SK-N-SH (cell line): ENCODE data around the gene PITX1. TPM values are rescaled to one million over a fixed set of nuclear protein-coding genes. Genes with fewer than 3 reads are reported as not detected.

Source experiments
- CTCF ChIA-PET: fragments of 300-600, 350-600 bp; formaldehyde crosslinking; extraction: SDS; loops from one replicate; lab custom pipeline; 2021; lab: Yijun Ruan, JAX
- POLR2A ChIA-PET: fragments of 350-600 bp; sonication (Branson Sonifier 250); formaldehyde crosslinking; extraction: SDS; loops from one replicate; lab custom pipeline; 2020; ENCODE audit warnings: antibody characterized with exemption, inconsistent platforms; lab: Yijun Ruan, JAX
- DNase-seq: peaks from one replicate; pipeline ENCODE4 v3.0.0; 2012
- H2AFZ ChIP-seq: fragments of 200-600 bp; sonication (generic); 2 replicates; pipeline ENCODE4 v1.8.1; 2016; ENCODE audit warnings: antibody characterized with exemption, mild to moderate bottlenecking, low read depth
- H3F3A ChIP-seq: fragments of 200-600 bp; sonication (generic); replicated peaks from 2 replicates; pipeline ENCODE3; 2016; ENCODE audit warnings: antibody characterized with exemption, mild to moderate bottlenecking; ENCODE audit not compliant: insufficient read depth
- H3K27ac ChIP-seq, 2 experiments: fragments of 200-500 bp in 1 of 2; fragments of 200-600 bp in 1 of 2; sonication (Bioruptor generic) in 1 of 2; sonication (generic), shearing (Covaris generic) in 1 of 2; 2 replicates each; pipeline versions ENCODE4 v1.5.1 to v1.6.1; 2014 to 2016; ENCODE audit warnings: low read depth in 2 of 2, inconsistent platforms in 1 of 2, low read length in 1 of 2, mild to moderate bottlenecking in 1 of 2, mixed read lengths in 1 of 2
- H3K27me3 ChIP-seq: fragments of 200-600 bp; sonication (generic), shearing (Covaris generic); 2 replicates; pipeline ENCODE4 v1.6.1; 2016; ENCODE audit warnings: mixed run types; ENCODE audit not compliant: insufficient read depth
- H3K36me3 ChIP-seq, 2 experiments: fragments of 200-500 bp in 1 of 2; fragments of 200-600 bp in 1 of 2; sonication (Bioruptor generic) in 1 of 2; sonication (generic) in 1 of 2; replicated peaks in 1 of 2; 2 replicates each; pipeline versions ENCODE3 to v1.5.1; 2014 to 2016; ENCODE audit warnings: low read length in 1 of 2, mild to moderate bottlenecking in 1 of 2; ENCODE audit not compliant: insufficient read depth in 2 of 2, control insufficient read depth in 1 of 2
- H3K4me1 ChIP-seq, 2 experiments: fragments of 200-500 bp in 1 of 2; fragments of 200-600 bp in 1 of 2; sonication (Bioruptor generic) in 1 of 2; sonication (generic), shearing (Covaris generic) in 1 of 2; 2 replicates each; pipeline versions ENCODE4 v1.5.1 to v1.6.1; 2014 to 2016; ENCODE audit warnings: low read depth in 1 of 2, low read length in 1 of 2, mixed run types in 1 of 2; ENCODE audit not compliant: insufficient read depth in 2 of 2, control insufficient read depth in 1 of 2
- H3K4me2 ChIP-seq: fragments of 200-600 bp; sonication (generic), shearing (Covaris generic); 2 replicates; pipeline ENCODE4 v1.6.1; 2017; ENCODE audit warnings: mixed run types
- H3K4me3 ChIP-seq, 2 experiments: fragments of 200-500 bp in 1 of 2; fragments of 200-600 bp in 1 of 2; sonication (Bioruptor generic) in 1 of 2; sonication (generic), shearing (Covaris generic) in 1 of 2; 2 replicates each; pipeline versions ENCODE4 v1.5.1 to v1.8.1; 2014 to 2016; ENCODE audit warnings: low read depth in 2 of 2, inconsistent platforms in 1 of 2, low read length in 1 of 2, mild to moderate bottlenecking in 1 of 2, mixed read lengths in 1 of 2, moderate library complexity in 1 of 2
- H3K79me2 ChIP-seq: fragments of 200-600 bp; sonication (generic); 2 replicates; pipeline ENCODE4 v1.8.1; 2017; ENCODE audit warnings: mild to moderate bottlenecking; ENCODE audit not compliant: insufficient read depth
- H3K9ac ChIP-seq: fragments of 200-600 bp; sonication (generic); 2 replicates; pipeline ENCODE4 v1.6.1; 2017; ENCODE audit warnings: mixed run types
- H3K9me2 ChIP-seq: fragments of 200-600 bp; sonication (generic); 2 replicates; pipeline ENCODE4 v1.6.1; 2017; ENCODE audit warnings: mixed run types
- H3K9me3 ChIP-seq: fragments of 200-600 bp; sonication (generic); 2 replicates; pipeline ENCODE4 v1.6.1; 2017; ENCODE audit warnings: mixed run types, mild to moderate bottlenecking, moderate library complexity
- H4K20me1 ChIP-seq: fragments of 200-600 bp; sonication (generic); 2 replicates; pipeline ENCODE4 v1.6.1; 2017; ENCODE audit warnings: mild to moderate bottlenecking, mixed run types; ENCODE audit not compliant: insufficient read depth
- ELF1 ChIP-seq: IDR thresholded peaks from 2 replicates; pipeline ENCODE4 v1.4.0; 2012
- FOXJ3 ChIP-seq: sonication (generic); formaldehyde crosslinking; IDR thresholded peaks from 2 replicates; pipeline ENCODE4 v1.5.1; 2020; ENCODE audit warnings: mild to moderate bottlenecking, missing genetic modification reagents
- FOXM1 ChIP-seq: IDR thresholded peaks from 2 replicates; pipeline ENCODE4 v1.4.0; 2012; ENCODE audit warnings: low read depth, mild to moderate bottlenecking
- GABPA ChIP-seq: IDR thresholded peaks from 2 replicates; pipeline ENCODE4 v1.4.0; 2012; ENCODE audit warnings: low read depth, mild to moderate bottlenecking
- JUND ChIP-seq: IDR thresholded peaks from 2 replicates; pipeline ENCODE4 v1.4.0; 2012
- MXI1 ChIP-seq: IDR thresholded peaks from 2 replicates; pipeline ENCODE4 v1.6.1; 2012; ENCODE audit warnings: mild to moderate bottlenecking, low read depth, low read length, improper control_type of control experiment
- NRF1 ChIP-seq: IDR thresholded peaks from 2 replicates; pipeline ENCODE4 v1.6.1; 2012; ENCODE audit warnings: low read depth, mild to moderate bottlenecking, low read length
- RAD21 ChIP-seq: IDR thresholded peaks from 2 replicates; pipeline ENCODE4 v1.6.1; 2012; ENCODE audit warnings: mild to moderate bottlenecking, low read length
- RCOR1 ChIP-seq: fragments of 150-350 bp; IDR thresholded peaks from 2 replicates; pipeline ENCODE4 v1.6.1; 2017; ENCODE audit warnings: antibody characterized with exemption, low read length
- RXRA ChIP-seq: IDR thresholded peaks from 2 replicates; pipeline ENCODE4 v1.4.0; 2012; ENCODE audit warnings: low read depth, mild to moderate bottlenecking, borderline replicate concordance
- TCF12 ChIP-seq: IDR thresholded peaks from 2 replicates; pipeline ENCODE4 v1.4.0; 2012
- YY1 ChIP-seq: IDR thresholded peaks from 2 replicates; pipeline ENCODE4 v1.4.0; 2012; ENCODE audit warnings: low read depth, mild to moderate bottlenecking
- WGBS: methylation state at CpG from one replicate; pipeline ENCODE4 v1.1.6; 2017; ENCODE audit warnings: low lambda C conversion rate; 5-methylcytosine and 5-hydroxymethylcytosine counted together
- polyA plus RNA-seq, 3 experiments: library from polyadenylated mRNA; depleted of rRNA; stranded (reverse); fragments of >200 nt; gene quantifications; 2 replicates each; pipeline ENCODE4 v1.2.3, GENCODE V29; 2012
- TF ChIP-seq, protein P1 (sequence below): IDR thresholded peaks from 2 replicates; pipeline ENCODE4 v1.4.0; 2012; ENCODE audit warnings: low read depth
- TF ChIP-seq, protein P2 (sequence below): IDR thresholded peaks from 2 replicates; pipeline ENCODE4 v1.4.0; 2012; ENCODE audit warnings: low read depth, borderline replicate concordance
- TF ChIP-seq, protein P3 (sequence below): fragments of 150-350 bp; IDR thresholded peaks from 2 replicates; pipeline ENCODE4 v1.6.1; 2017; ENCODE audit warnings: antibody characterized with exemption, low read length, low read depth, borderline replicate concordance
- TF ChIP-seq, protein P4 (sequence below): IDR thresholded peaks from 2 replicates; pipeline ENCODE4 v1.4.0; 2012; ENCODE audit warnings: low read depth, borderline replicate concordance
- TF ChIP-seq, protein P5 (sequence below): IDR thresholded peaks from 2 replicates; pipeline ENCODE4; 2012

The PITX1 gene
- polyA plus RNA-seq, 1 of the 3 experiments (the other 2 are of a cell fraction): not detected

DNA sequence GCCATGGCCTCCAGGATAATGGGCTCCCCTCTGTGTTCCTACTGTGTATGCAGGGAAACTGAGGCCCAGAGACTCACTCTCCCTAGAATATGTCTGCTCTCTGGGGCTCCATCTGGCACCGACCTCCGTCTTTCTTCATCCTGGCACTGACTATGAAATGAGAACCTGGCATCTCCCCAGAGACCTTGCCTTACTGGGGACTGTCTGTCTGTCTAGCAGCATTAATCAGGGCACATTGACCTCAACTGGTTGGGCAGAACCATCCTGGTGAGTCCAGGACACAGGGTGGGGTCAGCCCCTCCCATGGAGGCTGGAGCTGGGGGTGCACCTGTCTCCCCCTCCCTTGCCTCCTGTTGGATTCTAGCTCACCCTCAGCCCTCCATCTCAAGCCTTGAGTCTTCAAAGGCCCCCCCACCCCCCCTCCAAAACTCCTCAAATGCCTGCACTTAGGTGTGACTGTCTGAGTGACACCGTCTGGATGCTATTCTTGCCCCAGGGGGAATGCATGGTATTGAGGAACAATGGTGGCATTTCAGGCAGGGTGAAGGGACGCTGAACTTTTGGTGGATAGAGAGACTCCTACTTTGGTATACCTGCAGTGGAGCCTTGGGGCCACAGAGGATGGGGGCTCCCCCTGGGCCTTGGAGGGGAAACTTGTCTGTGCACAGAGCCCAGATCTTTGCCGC, 12.8 kb upstream of the PITX1 start:
- H3K9me3 ChIP-seq: no peaks in the 10 kb centered on the region

More for the DNA sequence above, 12.8 kb upstream of the PITX1 start:
- Histone ChIP-seq H3K9me2 (no peaks in the 10 kb centered on the region), H3K4me3 (no peak overlapping the region), H2AFZ (no peak overlapping the region), H4K20me1 (no peaks in the 10 kb centered on the region), H3K9ac (no peak overlapping the region), H3K27ac (no peak overlapping the region), H3K4me2 (no peak overlapping the region), H3K27me3 (peaks cover 86% of the 10 kb centered on the region), H3K79me2 (no peaks in the 10 kb centered on the region), H3K4me1 (no peaks in the 10 kb centered on the region; a peak in 1 of 4 replicates), H3F3A (no peaks in the 10 kb centered on the region), H3K36me3 (no peaks in the 10 kb centered on the region)
- TF ChIP-seq, protein P1, sequence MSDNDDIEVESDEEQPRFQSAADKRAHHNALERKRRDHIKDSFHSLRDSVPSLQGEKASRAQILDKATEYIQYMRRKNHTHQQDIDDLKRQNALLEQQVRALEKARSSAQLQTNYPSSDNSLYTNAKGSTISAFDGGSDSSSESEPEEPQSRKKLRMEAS: no peak
- TF ChIP-seq NRF1: no peak
- no peak for TF ChIP-seq JUND
- no peak for TF ChIP-seq YY1
- no peak for TF ChIP-seq RCOR1
- TF ChIP-seq FOXM1: no peak
- TF ChIP-seq ELF1: no peak
- TF ChIP-seq FOXJ3: no peak
- TF ChIP-seq RXRA: no peak
- TF ChIP-seq, protein P2, sequence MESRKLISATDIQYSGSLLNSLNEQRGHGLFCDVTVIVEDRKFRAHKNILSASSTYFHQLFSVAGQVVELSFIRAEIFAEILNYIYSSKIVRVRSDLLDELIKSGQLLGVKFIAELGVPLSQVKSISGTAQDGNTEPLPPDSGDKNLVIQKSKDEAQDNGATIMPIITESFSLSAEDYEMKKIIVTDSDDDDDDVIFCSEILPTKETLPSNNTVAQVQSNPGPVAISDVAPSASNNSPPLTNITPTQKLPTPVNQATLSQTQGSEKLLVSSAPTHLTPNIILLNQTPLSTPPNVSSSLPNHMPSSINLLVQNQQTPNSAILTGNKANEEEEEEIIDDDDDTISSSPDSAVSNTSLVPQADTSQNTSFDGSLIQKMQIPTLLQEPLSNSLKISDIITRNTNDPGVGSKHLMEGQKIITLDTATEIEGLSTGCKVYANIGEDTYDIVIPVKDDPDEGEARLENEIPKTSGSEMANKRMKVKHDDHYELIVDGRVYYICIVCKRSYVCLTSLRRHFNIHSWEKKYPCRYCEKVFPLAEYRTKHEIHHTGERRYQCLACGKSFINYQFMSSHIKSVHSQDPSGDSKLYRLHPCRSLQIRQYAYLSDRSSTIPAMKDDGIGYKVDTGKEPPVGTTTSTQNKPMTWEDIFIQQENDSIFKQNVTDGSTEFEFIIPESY: no peak
- no peak for TF ChIP-seq MXI1
- TF ChIP-seq, protein P3, sequence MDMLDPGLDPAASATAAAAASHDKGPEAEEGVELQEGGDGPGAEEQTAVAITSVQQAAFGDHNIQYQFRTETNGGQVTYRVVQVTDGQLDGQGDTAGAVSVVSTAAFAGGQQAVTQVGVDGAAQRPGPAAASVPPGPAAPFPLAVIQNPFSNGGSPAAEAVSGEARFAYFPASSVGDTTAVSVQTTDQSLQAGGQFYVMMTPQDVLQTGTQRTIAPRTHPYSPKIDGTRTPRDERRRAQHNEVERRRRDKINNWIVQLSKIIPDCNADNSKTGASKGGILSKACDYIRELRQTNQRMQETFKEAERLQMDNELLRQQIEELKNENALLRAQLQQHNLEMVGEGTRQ: no peak
- TF ChIP-seq, protein P4, sequence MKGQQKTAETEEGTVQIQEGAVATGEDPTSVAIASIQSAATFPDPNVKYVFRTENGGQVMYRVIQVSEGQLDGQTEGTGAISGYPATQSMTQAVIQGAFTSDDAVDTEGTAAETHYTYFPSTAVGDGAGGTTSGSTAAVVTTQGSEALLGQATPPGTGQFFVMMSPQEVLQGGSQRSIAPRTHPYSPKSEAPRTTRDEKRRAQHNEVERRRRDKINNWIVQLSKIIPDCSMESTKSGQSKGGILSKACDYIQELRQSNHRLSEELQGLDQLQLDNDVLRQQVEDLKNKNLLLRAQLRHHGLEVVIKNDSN: no peak
- TF ChIP-seq, protein P5, sequence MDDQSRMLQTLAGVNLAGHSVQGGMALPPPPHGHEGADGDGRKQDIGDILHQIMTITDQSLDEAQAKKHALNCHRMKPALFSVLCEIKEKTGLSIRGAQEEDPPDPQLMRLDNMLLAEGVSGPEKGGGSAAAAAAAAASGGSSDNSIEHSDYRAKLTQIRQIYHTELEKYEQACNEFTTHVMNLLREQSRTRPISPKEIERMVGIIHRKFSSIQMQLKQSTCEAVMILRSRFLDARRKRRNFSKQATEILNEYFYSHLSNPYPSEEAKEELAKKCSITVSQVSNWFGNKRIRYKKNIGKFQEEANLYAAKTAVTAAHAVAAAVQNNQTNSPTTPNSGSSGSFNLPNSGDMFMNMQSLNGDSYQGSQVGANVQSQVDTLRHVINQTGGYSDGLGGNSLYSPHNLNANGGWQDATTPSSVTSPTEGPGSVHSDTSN: no peak
- no peak for TF ChIP-seq GABPA
- no peak for TF ChIP-seq TCF12
- no peak for TF ChIP-seq RAD21
- ChIA-PET POLR2A (no interaction called here), CTCF (interaction anchor here (1.0 to 1.1 kb wide), 2 partner anchors 14 to 145 kb away, joined by 3 to 4 read pairs; no protein-coding TSS in a partner anchor)
- no peak for DNase-seq
- 58% methylated on average over 5 of the region's 5 CpGs for WGBS
